ENCODE data around the gene GFOD1. TPM values are rescaled to one million over a fixed set of nuclear protein-coding genes. Genes with fewer than 3 reads are reported as not detected.

Gene GFOD1
- 10 to 100 TPM in 4 of 5 donors, 1 to 10 TPM in 1; 7.6 to 29.4 (median 17.1) TPM for total RNA-seq
- 1 to 10 TPM in 2 of 3 donors, under 1 TPM in 1; 0.76 to 5.3 (median 1.1) TPM for polyA plus RNA-seq
- long read RNA-seq, donor 1: 0 reads
- long read RNA-seq, donor 2, full-length matches to known transcripts: 2 of 2 reads
- long read RNA-seq, donor 2, partial matches to known transcripts: 0 of 2 reads
- long read RNA-seq, donor 2, other reads (novel, unspliced or antisense): 0 of 2 reads
- long read RNA-seq, donor 3: 0 reads
- long read RNA-seq, donor 4: 0 reads
- long read RNA-seq, donor 5, full-length matches to known transcripts: 1 of 1 reads
- long read RNA-seq, donor 5, partial matches to known transcripts: 0 of 1 reads
- long read RNA-seq, donor 5, other reads (novel, unspliced or antisense): 0 of 1 reads
- long read RNA-seq, donor 6, full-length matches to known transcripts: 1 of 1 reads
- long read RNA-seq, donor 6, partial matches to known transcripts: 0 of 1 reads
- long read RNA-seq, donor 6, other reads (novel, unspliced or antisense): 0 of 1 reads
- long read RNA-seq, donor 7: 0 reads
- long read RNA-seq, donor 8: 0 reads
- long read RNA-seq, donor 9: 0 reads
- long read RNA-seq, donor 10: 0 reads

DNA sequence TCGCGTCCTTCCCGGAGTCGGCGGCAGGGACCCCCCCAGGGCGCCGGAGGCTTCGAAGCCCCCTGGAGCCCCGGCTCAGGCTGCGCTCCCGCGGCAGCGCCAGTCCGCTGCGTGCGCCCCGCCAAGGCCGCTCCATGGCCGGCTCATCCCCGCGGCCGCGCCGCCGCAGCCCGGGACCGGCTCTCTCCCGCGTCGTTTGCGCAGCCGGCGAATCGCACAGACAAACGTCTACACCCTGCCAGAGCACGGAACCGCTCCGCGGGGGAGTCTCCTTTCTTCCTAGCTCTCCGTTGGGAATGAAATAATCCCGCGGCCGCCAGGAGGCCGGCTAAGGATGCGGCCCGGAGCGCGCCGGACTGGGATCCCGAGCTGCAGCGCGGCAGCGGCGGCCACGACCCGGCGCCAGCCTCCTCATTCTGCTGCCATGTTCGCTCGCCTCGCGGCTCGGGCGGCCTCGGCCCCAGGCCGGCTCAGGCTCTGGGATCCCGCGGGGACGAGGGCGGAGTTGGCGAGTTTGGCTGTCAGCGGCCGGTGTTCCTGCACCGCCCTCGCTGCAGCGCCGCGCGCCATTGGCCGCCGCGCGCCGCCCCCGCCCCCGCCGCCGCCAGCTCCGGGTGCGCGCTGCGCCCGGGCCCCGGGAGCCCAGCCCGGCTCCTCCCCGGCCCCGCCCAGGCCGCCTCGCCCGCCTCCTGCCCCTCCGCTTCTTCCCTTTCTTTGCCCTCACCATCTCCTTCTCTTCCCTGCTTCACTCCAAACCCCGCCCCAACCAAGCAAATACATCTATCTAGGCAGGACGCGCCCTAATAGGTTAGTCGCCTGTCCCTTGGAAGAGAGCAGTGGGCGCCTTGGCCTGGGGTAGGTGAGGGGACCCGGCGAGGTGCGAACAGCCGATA is at the start of gene GFOD1:
GFOD1 (minus strand) TSS at position 479 of the 893 bp plus-strand sequence. CDS start 710 bp downstream, outside the sequence.
- Histone ChIP-seq H3K36me3 (no peaks in the 10 kb centered on the region), H3K4me1 (peaks cover 18 to 55% (median 43%) of the 10 kb centered on the region in 4 donors), H3K4me3 (peak within 1 kb of the TSS; percentile 74 to 92 (median 86)), H3K27me3 (no peaks in the 10 kb centered on the region), H3K9me3 (no peaks in the 10 kb centered on the region), H3K27ac (peak within 1 kb of the TSS; percentile 85 to 94 (median 89))
- TF ChIP-seq POLR2AphosphoS5 (IDR thresholded peaks at IDR 0.05) (peak; percentile 93 to 96 (median 94)), CTCF (IDR thresholded peaks at IDR 0.05) (peak in 1 of 7 experiments; percentile 17), EP300 (IDR thresholded peaks at IDR 0.05) (no peak), POLR2A (IDR thresholded peaks at IDR 0.05) (peak in 2 of 4 donors; percentile 31 to 33)
- intact Hi-C loops (cut with DNase I; ENCODE audit: low total_unique reads): no loop called here
- WGBS, 5 donors: 0 to 1% (median 0%) methylated on average over 20 to 106 of the region's 109 CpGs
- DNase-seq: peak; percentile 86 to 94

DNA sequence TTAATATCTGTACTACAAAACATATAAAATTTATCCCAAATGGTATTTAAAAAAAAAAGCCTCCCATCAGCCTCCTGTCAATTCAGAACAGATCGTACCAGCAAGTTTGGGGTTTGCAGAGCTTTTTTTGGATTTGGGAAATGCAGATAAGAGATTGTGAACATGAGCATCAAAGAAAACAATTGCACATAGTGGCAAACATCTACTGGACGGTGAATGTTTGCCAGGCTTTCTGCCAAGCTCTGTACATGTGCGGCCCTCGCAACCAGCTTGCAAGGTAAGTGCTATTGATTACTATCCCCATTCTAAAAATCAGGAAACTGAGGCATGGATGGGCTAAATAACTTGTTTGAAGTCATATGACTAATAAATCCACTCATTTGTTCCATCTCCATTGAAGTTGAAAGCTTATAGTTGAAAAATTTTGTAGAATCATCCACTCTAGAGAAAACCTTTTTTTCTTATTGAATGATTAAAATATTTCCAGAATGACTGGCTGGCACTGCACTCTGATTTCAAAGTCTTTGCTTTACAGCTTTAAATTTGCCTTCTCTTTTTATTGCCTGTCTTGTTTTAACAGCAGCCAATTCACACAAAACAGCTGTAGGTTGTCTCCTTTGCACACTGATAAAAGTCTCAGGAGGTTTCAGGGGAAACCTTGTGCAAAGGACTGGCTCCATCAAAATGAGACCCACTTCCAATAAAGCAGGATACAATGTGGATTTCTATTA is 49.6 kb upstream of the GFOD1 start:
- no peak overlapping the region for H3K4me3 ChIP-seq
- intact Hi-C loops (cut with DNase I; ENCODE audit: low total_unique reads): no loop called here
- TF ChIP-seq EP300 (IDR thresholded peaks at IDR 0.05): no peak
- TF ChIP-seq POLR2A (IDR thresholded peaks at IDR 0.05): no peak
- TF ChIP-seq POLR2AphosphoS5 (IDR thresholded peaks at IDR 0.05): no peak
- no peak for TF ChIP-seq CTCF (IDR thresholded peaks at IDR 0.05)
- no peaks in the 10 kb centered on the region for H3K36me3 ChIP-seq
- DNase-seq: no peak
- no peak overlapping the region for H3K27ac ChIP-seq
- 84 to 92% (median 89%) methylated on average over 4 of the region's 4 CpGs for WGBS, 5 donors
- no peaks in the 10 kb centered on the region for H3K27me3 ChIP-seq
- H3K4me1 ChIP-seq: no peaks in the 10 kb centered on the region
- no peaks in the 10 kb centered on the region for H3K9me3 ChIP-seq

DNA sequence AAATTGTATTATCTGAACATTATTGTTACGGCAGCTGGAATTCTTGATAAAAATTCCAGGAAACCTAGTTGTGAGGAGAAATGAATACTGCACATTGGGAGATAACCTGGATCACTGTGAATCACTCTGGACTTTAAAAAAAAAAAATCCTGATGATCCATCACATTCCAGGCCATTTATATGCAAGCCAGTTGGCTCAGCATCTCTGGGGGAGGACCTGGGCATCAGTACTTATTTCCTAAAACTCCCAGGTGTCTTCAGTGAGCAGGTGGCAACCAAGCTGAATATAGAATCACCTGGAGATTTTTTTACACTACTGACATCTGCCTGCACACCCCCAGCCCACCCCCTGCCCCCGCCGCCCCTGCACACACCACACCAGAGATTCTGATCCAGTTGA is 47.9 kb upstream of the GFOD1 start:
- H3K27me3 ChIP-seq: no peaks in the 10 kb centered on the region
- no peak overlapping the region for H3K4me3 ChIP-seq
- no peaks in the 10 kb centered on the region for H3K36me3 ChIP-seq
- no peaks in the 10 kb centered on the region for H3K4me1 ChIP-seq
- intact Hi-C loops (cut with DNase I; ENCODE audit: low total_unique reads): no loop called here
- no peak for TF ChIP-seq POLR2A (IDR thresholded peaks at IDR 0.05)
- TF ChIP-seq CTCF (IDR thresholded peaks at IDR 0.05): no peak
- TF ChIP-seq EP300 (IDR thresholded peaks at IDR 0.05): no peak
- no peak overlapping the region for H3K27ac ChIP-seq
- WGBS, 5 donors: 90 to 98% (median 97%) methylated on average over 3 of the region's 3 CpGs
- DNase-seq: no peak
- H3K9me3 ChIP-seq: no peaks in the 10 kb centered on the region

Data from stomach (tissue), 19 donors.